ENCODE data around the gene PSMD10. TPM values are rescaled to one million over a fixed set of nuclear protein-coding genes. Genes with fewer than 3 reads are reported as not detected.

The PSMD10 gene
- total and polyA plus RNA-seq, 2 of the 8 experiments (the other 6 are each of a cell fraction or from before 2014, with no cell fraction given): 49.9 to 79.9 TPM

DNA sequence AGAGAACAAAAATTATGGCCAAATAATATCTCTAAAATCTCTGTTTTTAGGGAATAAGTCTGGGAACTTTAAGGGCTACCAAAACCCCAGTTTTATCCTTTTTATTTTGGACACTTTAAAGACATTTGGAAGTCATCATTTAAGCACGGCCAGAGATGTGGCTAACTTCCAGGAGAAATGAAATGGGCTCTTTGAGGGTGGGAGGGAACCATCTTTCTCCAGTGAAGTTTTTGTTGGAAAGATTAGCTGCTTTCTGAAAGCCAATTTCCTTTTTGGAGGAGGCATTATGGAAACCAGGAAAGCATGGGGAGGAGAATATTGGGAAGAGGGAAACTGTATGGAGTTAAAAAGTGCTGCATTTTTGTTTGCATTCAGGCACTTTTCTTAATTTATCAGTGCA is 41.7 kb downstream of the PSMD10 start (continued):
- TF ChIP-seq SIN3A (conservative IDR thresholded peaks at IDR 0.05 in 1 of 2, IDR thresholded peaks at IDR 0.05 in 1 of 2; ENCODE audit: low read depth in 1 of 2, low read length in 2 of 2) (no peak), CHD2 (IDR thresholded peaks at IDR 0.05; ENCODE audit: low read length) (no peak), POLR2A (IDR thresholded peaks at IDR 0.05; ENCODE audit: control extremely low read depth in 1 of 2, low read depth in 2 of 2, low read length in 2 of 2) (no peak)
